Measurements from ENCODE around the gene ZSWIM8.
A peak's percentile ranks its signal among the peaks of the same experiment; 100 is the strongest.
"Not testable (repeated sequence)": the region's sequence is repeated elsewhere in the genome, so short reads cannot be mapped to it uniquely, and the experiment has no call there.

The ZSWIM8 gene, protein sequence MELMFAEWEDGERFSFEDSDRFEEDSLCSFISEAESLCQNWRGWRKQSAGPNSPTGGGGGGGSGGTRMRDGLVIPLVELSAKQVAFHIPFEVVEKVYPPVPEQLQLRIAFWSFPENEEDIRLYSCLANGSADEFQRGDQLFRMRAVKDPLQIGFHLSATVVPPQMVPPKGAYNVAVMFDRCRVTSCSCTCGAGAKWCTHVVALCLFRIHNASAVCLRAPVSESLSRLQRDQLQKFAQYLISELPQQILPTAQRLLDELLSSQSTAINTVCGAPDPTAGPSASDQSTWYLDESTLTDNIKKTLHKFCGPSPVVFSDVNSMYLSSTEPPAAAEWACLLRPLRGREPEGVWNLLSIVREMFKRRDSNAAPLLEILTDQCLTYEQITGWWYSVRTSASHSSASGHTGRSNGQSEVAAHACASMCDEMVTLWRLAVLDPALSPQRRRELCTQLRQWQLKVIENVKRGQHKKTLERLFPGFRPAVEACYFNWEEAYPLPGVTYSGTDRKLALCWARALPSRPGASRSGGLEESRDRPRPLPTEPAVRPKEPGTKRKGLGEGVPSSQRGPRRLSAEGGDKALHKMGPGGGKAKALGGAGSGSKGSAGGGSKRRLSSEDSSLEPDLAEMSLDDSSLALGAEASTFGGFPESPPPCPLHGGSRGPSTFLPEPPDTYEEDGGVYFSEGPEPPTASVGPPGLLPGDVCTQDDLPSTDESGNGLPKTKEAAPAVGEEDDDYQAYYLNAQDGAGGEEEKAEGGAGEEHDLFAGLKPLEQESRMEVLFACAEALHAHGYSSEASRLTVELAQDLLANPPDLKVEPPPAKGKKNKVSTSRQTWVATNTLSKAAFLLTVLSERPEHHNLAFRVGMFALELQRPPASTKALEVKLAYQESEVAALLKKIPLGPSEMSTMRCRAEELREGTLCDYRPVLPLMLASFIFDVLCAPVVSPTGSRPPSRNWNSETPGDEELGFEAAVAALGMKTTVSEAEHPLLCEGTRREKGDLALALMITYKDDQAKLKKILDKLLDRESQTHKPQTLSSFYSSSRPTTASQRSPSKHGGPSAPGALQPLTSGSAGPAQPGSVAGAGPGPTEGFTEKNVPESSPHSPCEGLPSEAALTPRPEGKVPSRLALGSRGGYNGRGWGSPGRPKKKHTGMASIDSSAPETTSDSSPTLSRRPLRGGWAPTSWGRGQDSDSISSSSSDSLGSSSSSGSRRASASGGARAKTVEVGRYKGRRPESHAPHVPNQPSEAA (N-terminal part only)

DNA sequence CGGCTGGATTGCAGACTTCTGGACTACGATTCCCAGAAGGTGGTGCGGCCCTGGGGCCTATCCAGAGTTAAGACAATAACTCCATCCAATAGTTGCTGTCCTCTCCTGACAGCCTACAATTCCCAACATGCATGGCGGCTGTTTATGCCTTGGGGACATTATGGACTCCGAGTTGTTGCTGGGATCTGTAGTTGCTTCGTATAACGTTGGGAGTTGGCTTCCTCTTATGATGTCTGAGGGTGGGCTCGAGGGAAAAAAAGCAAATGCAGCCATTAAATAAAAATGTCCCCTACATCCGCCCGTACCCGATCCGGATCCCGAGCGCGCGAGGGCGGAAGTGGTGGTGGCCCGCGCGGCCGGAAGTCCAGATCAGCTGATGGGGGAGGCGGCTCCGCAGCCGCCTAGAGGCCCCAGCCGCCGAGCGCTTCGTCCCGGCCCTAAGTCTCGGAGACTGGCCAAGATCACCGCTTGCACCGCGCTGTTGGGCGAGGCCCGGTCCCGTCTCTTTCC lies at the start of gene ZSWIM8:
ZSWIM8 (plus strand) TSS at position 396 of the 510 bp plus-strand sequence. CDS start 273 bp downstream, outside the sequence.
- ChIA-PET POLR2A (interaction anchor here (1.1 kb wide), 1 partner anchor 12 kb away, joined by 3 read pairs; no protein-coding TSS in a partner anchor), CTCF (interaction anchor here (0.7 to 3.0 kb wide), 5 partner anchors 11 to 94 kb away, joined by 3 to 12 read pairs (median 5); no protein-coding TSS in a partner anchor)
- DNase-seq (ENCODE audit: extremely low spot score): peak; percentile 91
- TF ChIP-seq, protein P1, sequence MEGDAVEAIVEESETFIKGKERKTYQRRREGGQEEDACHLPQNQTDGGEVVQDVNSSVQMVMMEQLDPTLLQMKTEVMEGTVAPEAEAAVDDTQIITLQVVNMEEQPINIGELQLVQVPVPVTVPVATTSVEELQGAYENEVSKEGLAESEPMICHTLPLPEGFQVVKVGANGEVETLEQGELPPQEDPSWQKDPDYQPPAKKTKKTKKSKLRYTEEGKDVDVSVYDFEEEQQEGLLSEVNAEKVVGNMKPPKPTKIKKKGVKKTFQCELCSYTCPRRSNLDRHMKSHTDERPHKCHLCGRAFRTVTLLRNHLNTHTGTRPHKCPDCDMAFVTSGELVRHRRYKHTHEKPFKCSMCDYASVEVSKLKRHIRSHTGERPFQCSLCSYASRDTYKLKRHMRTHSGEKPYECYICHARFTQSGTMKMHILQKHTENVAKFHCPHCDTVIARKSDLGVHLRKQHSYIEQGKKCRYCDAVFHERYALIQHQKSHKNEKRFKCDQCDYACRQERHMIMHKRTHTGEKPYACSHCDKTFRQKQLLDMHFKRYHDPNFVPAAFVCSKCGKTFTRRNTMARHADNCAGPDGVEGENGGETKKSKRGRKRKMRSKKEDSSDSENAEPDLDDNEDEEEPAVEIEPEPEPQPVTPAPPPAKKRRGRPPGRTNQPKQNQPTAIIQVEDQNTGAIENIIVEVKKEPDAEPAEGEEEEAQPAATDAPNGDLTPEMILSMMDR (IDR thresholded peaks at IDR 0.05; ENCODE audit: control extremely low read depth, extremely low read depth, low read depth, missing control alignments): no peak

DNA sequence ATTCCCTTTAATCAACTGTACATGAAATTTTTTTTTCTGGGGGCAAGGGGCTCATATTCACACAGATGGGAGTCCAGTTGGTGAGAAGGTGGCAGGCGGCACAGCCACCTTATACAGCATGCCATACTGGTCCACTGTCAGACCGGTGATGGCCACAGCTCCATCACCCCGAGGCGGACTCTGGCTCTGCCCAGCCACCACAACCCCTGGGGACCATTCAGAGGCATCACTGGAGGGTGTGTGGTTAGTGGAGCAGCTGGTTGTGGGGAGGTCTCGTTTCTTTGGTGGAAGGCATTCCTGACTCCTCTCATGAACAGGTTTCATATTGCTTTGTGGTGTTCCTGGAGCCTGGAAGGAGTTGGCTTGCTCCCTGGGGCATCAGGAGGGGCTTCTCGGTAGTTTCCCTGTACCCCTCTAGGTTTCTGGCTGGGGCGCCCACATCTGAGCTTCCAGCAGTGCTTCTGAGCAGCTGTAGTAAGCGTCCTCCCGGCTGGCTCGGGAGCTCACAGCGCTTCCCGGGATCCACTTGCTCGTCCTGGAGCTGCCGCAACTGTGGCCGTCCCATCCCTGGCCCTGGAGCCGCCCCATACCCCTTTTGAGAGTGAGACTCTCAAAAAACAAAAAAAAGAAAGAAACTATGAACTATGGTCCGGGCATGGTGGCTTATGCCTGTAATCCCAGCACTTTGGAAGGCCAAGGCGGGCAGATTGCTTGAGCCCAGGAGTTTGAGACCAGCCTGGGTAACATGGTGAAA lies 44.7 kb upstream of the ZSWIM8 start:
- CTCF ChIA-PET; DNase-seq (ENCODE audit: extremely low spot score): not testable (repeated sequence)
- POLR2A ChIA-PET: interaction anchor here (1.0 kb wide), 1 partner anchor 10 kb away, joined by 3 read pairs; no protein-coding TSS in a partner anchor

DNA sequence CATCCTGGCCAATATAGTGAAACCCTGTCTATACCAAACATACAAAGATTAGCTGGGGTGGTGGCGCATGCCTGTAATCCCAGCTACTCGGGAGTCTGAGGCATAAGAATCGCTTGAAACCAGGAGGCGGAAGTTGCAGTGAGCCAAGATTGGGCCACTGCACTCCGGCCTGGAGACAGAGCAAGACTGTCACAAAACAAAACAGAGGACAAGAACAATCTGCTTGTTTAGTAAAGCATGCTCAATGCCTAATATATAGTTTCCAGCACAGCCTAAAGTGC lies 43.0 kb upstream of the ZSWIM8 start:
- POLR2A ChIA-PET: interaction anchor here (0.6 kb wide), 1 partner anchor 115 kb away, joined by 3 read pairs; no protein-coding TSS in a partner anchor
- no peak for DNase-seq (ENCODE audit: extremely low spot score)
- TF ChIP-seq, protein P1 (IDR thresholded peaks at IDR 0.05; ENCODE audit: control extremely low read depth, extremely low read depth, low read depth, missing control alignments): no peak
- CTCF ChIA-PET: interaction anchor here (0.7 to 3.9 kb wide), 2 partner anchors 11 to 212 kb away, joined by 3 to 16 read pairs; no protein-coding TSS in a partner anchor

DNA sequence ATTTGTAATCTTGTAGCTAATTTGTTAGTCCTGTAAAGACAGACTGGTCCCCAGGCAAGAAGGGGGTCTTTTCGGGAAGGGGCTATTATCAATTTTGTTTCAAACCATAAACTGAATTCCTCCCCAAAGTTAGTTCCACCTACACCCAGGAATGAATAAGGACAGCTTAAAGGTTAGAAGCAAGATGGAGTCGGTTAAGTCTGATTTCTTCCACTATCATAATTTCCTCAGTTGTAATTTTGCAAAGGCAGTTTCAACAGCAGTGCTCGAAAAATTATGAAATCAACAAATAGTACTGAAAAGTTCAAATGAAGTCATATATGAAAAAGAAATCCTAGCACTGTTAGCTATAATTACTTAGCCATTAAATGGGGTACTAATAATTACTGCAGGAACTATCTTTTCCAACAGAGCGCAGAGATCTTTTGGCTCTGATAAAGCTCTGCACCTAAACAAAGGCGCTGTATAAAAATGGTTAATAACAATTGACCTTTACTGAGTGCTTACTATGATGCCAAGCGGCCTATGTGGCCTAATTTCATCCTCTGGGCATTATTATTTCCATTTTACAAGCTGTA lies 42.0 kb upstream of the ZSWIM8 start:
- TF ChIP-seq, protein P1 (IDR thresholded peaks at IDR 0.05; ENCODE audit: control extremely low read depth, extremely low read depth, low read depth, missing control alignments): no peak
- ChIA-PET CTCF (interaction anchor here (0.6 to 3.9 kb wide), 3 partner anchors 12 to 214 kb away, joined by 3 to 16 read pairs (median 3); no protein-coding TSS in a partner anchor), POLR2A (interaction anchor here (0.5 to 1.4 kb wide), 3 partner anchors 29 to 1466 kb away, joined by 3 to 6 read pairs (median 5); a partner anchor contains a TSS)
- DNase-seq (ENCODE audit: extremely low spot score): no peak

DNA sequence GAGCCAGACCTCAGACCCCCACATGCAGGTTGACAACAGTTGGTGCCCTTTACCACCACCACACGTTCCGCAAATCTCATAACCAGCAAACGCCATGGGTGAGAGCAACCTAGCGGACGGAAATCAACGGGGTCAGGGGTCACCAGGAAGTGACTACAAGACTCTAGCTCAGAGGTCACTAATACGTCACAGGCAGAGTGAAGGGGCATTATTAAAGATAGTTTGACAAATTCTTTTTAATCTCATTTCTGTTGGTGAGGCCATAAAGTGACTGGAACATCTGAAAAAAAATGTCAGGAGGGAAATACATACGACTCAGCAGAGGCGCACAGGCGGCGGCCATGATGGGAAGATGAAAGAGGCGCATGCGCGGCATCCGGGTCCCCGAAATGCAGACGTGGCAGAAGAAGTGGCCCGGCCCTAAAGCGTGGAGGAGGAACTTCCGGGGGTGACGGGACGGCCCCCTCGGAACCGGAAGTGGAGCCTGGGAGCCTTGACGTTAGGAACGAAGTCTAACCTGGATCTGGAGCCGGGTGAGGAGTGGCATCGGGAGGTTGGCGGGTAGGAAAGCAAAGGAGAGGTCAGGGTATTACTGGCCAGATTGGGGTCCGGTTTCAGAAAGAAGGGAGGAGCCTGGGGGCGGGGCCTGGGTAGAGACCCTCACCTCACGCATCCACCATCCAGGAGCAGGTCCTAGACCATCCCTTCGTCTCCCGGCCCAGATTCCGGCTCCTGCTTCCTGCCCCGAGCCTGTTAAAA lies 41.3 kb upstream of the ZSWIM8 start, which contains the start of gene SEC24C:
SEC24C (plus strand) TSS at position 468 of the 759 bp plus-strand sequence. CDS start 2,461 bp downstream, outside the sequence.
- ChIA-PET CTCF (interaction anchor here (0.6 to 3.9 kb wide), 5 partner anchors 11 to 215 kb away, joined by 3 to 16 read pairs (median 3); no protein-coding TSS in a partner anchor), POLR2A (interaction anchor here (0.9 to 1.5 kb wide), 3 partner anchors 13 to 35 kb away, joined by 3 to 6 read pairs (median 4); a partner anchor contains a TSS)
- TF ChIP-seq, protein P1 (IDR thresholded peaks at IDR 0.05; ENCODE audit: control extremely low read depth, extremely low read depth, low read depth, missing control alignments): no peak
- peak; percentile 94 for DNase-seq (ENCODE audit: extremely low spot score)

All from GM10248 (cell line).